Erythroblast (primary cell): ENCODE data around the gene AJM1.

Experiments
- GATA1 ChIP-seq: IDR thresholded peaks from 2 replicates; pipeline ENCODE4 v1.6.1; 2011; ENCODE audit warnings: low read depth, mild to moderate bottlenecking, control low read depth, low read length, moderate library complexity
- POLR2A ChIP-seq: IDR thresholded peaks from 2 replicates; pipeline ENCODE4 v1.6.1; 2011; ENCODE audit warnings: mild to moderate bottlenecking, low read length

- no peak for TF ChIP-seq POLR2A
- no peak for TF ChIP-seq GATA1
These were observed 12.0 kb upstream of the AJM1 start for GRCh38 chr9:136829981-136830885.
